Measurements from ENCODE around the gene TRPM4. TPM values are rescaled to one million over a fixed set of nuclear protein-coding genes. Genes with fewer than 3 reads are reported as not detected.
A peak's percentile ranks its signal among the peaks of the same experiment; 100 is the strongest.

TRPM4 gene
- total RNA-seq, 4 donors from 2014 or later: 16.3 to 38.5 (median 17.3) TPM

DNA sequence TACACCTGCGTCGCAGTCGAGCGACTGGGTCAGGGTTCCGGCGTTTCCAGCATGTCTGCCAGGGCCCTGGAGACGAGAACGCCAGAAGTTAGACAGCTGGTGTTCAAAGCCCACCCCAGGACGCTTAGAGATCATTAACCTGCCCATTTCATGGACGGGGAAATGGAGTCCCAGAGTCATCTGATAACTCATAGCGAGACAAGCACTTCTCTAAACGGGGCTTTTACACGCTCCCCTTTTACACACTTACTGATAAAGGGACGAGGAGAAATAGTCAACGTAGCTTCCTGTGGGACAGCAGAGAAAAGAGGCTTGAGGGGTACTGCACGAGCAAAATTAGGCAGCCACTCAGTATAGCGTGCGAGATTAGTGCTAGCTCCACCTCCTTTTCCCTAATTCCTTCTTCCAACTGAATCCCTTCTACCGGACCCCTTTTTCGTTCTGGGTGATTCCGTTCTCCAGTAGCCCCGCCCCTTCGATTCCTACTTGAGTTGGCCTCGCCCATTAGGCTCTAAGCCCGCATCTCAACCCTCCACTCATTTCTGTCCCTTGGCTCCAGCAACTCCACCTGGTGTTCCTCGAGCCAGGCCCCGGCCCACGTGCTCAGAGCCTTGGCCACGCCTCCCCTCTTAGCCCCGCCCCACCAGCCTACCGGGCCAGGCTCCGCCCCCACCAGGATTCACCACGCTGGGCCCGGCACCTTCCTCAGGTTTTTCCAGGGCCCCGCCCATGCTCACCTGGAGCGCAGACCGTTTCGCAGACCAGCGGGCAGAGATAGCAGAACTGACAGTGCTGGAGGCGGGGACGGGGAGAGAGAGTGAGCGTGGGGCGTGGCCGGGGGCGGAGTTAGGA is 6.1 kb upstream of the TRPM4 start:
- 6 to 16% methylated on average over 16 to 27 of the region's 45 CpGs for WGBS, 2 donors (ENCODE audit: low coverage in 1 of 2)
- Histone ChIP-seq H3K9me3 (no peaks in the 10 kb centered on the region), H3K4me3 (peak overlapping the region in 1 of 2 donors; percentile 77), H3K27ac (peak overlapping the region in 3 of 4 donors; percentile 82 to 88 (median 83)), H3K4me1 (peaks cover 0 to 39% (median 18%) of the 10 kb centered on the region in 3 donors), H3K27me3 (no peaks in the 10 kb centered on the region), H3K36me3 (no peaks in the 10 kb centered on the region)
- ATAC-seq: no peak
- TF ChIP-seq POLR2A (IDR thresholded peaks at IDR 0.05) (no peak), EP300 (IDR thresholded peaks at IDR 0.05) (no peak), POLR2AphosphoS5 (IDR thresholded peaks at IDR 0.05) (no peak)
- TF ChIP-seq, protein P1, sequence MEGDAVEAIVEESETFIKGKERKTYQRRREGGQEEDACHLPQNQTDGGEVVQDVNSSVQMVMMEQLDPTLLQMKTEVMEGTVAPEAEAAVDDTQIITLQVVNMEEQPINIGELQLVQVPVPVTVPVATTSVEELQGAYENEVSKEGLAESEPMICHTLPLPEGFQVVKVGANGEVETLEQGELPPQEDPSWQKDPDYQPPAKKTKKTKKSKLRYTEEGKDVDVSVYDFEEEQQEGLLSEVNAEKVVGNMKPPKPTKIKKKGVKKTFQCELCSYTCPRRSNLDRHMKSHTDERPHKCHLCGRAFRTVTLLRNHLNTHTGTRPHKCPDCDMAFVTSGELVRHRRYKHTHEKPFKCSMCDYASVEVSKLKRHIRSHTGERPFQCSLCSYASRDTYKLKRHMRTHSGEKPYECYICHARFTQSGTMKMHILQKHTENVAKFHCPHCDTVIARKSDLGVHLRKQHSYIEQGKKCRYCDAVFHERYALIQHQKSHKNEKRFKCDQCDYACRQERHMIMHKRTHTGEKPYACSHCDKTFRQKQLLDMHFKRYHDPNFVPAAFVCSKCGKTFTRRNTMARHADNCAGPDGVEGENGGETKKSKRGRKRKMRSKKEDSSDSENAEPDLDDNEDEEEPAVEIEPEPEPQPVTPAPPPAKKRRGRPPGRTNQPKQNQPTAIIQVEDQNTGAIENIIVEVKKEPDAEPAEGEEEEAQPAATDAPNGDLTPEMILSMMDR (IDR thresholded peaks at IDR 0.05): no peak

DNA sequence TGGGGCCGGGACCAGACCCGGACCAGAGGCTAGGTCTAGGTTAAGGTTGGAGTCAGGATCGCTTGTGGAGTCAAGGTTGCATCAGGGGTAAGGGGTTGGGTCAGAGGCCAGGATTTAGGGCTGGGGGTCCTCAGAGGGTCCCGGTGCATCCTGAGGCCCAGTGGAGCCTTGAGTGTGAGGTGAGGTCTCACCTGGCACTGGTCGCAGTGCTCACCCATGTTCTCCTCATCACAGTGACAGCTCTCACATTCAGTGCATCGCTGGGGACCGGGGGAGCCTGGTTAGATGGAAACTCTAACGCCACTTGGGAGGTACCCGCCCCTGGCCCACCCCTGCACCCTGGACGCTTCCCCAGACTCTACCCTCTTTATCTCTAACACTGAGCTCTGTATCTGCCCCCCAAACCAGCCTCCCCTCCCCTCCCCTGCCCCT is 5.5 kb upstream of the TRPM4 start:
- Histone ChIP-seq H3K36me3 (no peaks in the 10 kb centered on the region), H3K9me3 (no peaks in the 10 kb centered on the region), H3K27me3 (no peaks in the 10 kb centered on the region), H3K4me1 (peaks cover 0 to 38% (median 18%) of the 10 kb centered on the region in 3 donors), H3K27ac (peak overlapping the region in 3 of 4 donors; percentile 82 to 88 (median 83)), H3K4me3 (peak overlapping the region in 1 of 2 donors; percentile 77)
- TF ChIP-seq POLR2A (IDR thresholded peaks at IDR 0.05): no peak
- ATAC-seq: no peak
- WGBS, 2 donors (ENCODE audit: low coverage in 1 of 2): 31 to 41% methylated on average over 5 to 7 of the region's 10 CpGs

DNA sequence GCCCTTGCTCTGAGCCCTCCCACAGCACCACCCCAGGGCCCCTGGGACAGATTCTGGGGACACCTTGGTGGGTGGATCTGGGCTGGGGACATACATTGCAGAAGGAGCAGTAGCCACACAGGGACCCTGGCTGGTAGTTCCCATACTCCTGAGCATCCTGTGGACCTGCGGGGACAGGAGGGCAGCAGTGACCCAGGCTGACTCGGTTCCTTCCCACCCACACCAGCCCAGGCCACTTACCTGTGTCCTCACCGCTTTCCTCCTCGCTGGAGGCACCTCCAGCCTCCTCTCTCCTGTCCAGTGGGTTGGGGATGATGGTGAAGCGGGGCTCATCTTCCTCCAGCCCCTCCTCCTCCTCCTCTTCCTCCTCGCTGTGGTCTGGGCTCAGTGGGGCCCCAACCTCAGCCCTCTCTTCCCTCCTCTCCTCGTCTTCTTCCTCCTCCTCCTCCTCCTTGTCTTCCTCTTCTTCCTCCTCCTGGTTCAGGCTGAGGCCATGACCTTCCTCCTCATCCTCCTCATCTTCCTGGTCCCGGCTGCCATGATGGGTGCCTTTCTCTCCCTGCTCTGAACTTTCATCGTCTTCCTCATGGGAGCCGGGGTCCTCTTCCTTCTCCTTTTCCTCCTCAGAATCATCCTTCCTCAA is 4.3 kb upstream of the TRPM4 start:
- no peak overlapping the region for H3K4me3 ChIP-seq
- no peak overlapping the region for H3K27ac ChIP-seq
- H3K27me3 ChIP-seq: no peaks in the 10 kb centered on the region
- H3K9me3 ChIP-seq: no peaks in the 10 kb centered on the region
- no peak for ATAC-seq
- 83 to 95% methylated on average over 3 to 9 of the region's 10 CpGs for WGBS, 2 donors (ENCODE audit: low coverage in 1 of 2)
- TF ChIP-seq POLR2AphosphoS5 (IDR thresholded peaks at IDR 0.05) (no peak), POLR2A (IDR thresholded peaks at IDR 0.05) (no peak), EP300 (IDR thresholded peaks at IDR 0.05) (no peak)
- TF ChIP-seq, protein P1 (IDR thresholded peaks at IDR 0.05): no peak
- H3K4me1 ChIP-seq: peaks cover 0 to 46% (median 20%) of the 10 kb centered on the region in 3 donors
- H3K36me3 ChIP-seq: no peaks in the 10 kb centered on the region

DNA sequence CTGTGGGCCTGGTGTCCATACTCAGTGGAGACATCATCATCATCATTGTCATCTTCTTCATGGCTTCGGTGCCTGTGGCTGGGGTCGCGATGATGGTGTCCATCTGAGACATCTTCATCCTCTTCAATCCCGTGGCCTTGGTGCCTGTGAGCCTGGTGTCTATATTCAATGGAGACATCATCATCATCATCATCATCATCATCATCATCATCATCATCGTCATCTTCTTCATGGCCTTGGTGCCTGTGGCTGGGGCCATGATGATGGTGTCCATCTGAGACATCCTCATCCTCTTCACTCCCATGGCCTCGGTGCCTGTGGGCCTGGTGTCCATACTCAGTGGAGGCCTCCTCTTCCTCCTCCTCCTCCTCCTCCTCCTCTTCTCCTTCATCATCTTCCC is 3.3 kb upstream of the TRPM4 start:
- WGBS, 2 donors (ENCODE audit: low coverage in 1 of 2): 80 to 97% methylated on average over 4 to 6 of the region's 6 CpGs

More for the DNA sequence above, 3.3 kb upstream of the TRPM4 start:
- no peak for ATAC-seq
- no peaks in the 10 kb centered on the region for H3K27me3 ChIP-seq
- H3K36me3 ChIP-seq: no peaks in the 10 kb centered on the region
- H3K27ac ChIP-seq: no peak overlapping the region
- H3K4me1 ChIP-seq: peaks cover 0 to 46% (median 20%) of the 10 kb centered on the region in 3 donors
- no peak overlapping the region for H3K4me3 ChIP-seq
- TF ChIP-seq POLR2A (IDR thresholded peaks at IDR 0.05): no peak
- no peak for TF ChIP-seq EP300 (IDR thresholded peaks at IDR 0.05)
- TF ChIP-seq, protein P1 (IDR thresholded peaks at IDR 0.05): no peak
- no peak for TF ChIP-seq POLR2AphosphoS5 (IDR thresholded peaks at IDR 0.05)
- H3K9me3 ChIP-seq: no peaks in the 10 kb centered on the region

Measured in gastroesophageal sphincter (tissue), 4 donors.